ENCODE data around the gene ANTXR2.

The ANTXR2 gene

DNA sequence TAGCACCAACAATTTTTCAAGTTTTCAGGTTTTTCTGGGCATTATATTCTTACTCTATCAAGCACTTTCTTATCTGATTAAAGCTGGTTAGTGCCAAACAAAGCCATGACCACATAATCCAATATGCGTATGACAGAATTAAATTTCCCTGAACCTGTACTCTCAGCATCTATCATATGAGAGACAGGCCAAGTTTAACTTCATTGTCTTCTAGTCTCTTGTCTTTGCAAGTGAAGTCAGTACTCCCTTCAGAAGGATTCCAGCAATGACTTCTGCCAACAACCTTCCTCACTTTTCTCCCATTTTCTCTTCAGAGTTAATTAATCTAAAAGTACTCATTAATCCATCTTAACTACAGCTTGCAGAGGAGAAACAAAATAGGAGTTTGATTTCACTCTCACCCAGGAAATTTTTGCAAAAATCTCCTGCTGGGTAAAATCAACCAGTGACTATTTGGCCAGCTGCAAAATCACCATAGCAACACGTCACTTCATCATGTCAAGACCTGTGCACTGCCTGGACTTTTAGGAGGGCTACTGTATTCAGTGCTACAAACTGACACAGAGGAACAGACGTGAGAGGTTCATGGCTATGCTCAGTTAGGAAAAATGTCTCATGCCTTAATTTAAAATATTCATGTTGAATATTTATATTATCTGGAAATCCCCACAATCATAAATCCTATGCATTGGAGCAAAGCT, 208.4 kb downstream of the ANTXR2 start:
- Histone ChIP-seq H3K36me3 (replicated peaks) (no peaks in the 10 kb centered on the region), H3K4me3 (ENCODE audit: low read depth, low read length) (no peak overlapping the region), H3K27ac (no peak overlapping the region), H3K27me3 (replicated peaks) (no peaks in the 10 kb centered on the region)
- TF ChIP-seq, protein P1, sequence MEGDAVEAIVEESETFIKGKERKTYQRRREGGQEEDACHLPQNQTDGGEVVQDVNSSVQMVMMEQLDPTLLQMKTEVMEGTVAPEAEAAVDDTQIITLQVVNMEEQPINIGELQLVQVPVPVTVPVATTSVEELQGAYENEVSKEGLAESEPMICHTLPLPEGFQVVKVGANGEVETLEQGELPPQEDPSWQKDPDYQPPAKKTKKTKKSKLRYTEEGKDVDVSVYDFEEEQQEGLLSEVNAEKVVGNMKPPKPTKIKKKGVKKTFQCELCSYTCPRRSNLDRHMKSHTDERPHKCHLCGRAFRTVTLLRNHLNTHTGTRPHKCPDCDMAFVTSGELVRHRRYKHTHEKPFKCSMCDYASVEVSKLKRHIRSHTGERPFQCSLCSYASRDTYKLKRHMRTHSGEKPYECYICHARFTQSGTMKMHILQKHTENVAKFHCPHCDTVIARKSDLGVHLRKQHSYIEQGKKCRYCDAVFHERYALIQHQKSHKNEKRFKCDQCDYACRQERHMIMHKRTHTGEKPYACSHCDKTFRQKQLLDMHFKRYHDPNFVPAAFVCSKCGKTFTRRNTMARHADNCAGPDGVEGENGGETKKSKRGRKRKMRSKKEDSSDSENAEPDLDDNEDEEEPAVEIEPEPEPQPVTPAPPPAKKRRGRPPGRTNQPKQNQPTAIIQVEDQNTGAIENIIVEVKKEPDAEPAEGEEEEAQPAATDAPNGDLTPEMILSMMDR (IDR thresholded peaks at IDR 0.05; ENCODE audit: low read depth, low read length, missing control alignments), result no peak
- no peak for DNase-seq
- in situ Hi-C loops (cut with HindIII; ENCODE audit: low pct_ligation_motif_present, low sequenced_read_pairs), result no loop called here

DNA sequence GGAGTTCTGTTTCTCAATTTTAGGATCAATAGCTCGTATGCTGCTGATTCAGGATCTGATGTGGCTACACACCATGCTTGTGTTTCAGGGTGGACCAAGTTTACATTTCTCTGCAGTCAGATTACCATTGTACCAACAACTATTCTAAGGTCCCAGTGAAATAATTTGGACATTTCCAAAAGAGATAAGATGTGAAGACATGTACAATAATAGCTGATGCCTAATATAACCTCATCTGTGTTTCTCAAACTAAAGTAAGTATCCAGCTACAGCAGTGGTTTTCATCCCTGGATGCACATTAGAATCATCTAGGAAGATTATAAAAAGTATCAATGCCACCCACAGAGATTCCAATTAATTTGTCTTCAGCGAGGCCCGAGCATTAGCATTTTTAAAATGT, 209.7 kb downstream of the ANTXR2 start:
- no peak for DNase-seq
- Histone ChIP-seq H3K27ac (no peak overlapping the region), H3K27me3 (replicated peaks) (no peaks in the 10 kb centered on the region), H3K36me3 (replicated peaks) (no peaks in the 10 kb centered on the region), H3K4me3 (ENCODE audit: low read depth, low read length) (no peak overlapping the region)
- TF ChIP-seq, protein P1 (IDR thresholded peaks at IDR 0.05; ENCODE audit: low read depth, low read length, missing control alignments), result no peak
- in situ Hi-C loops (cut with HindIII; ENCODE audit: low pct_ligation_motif_present, low sequenced_read_pairs), result no loop called here

DNA sequence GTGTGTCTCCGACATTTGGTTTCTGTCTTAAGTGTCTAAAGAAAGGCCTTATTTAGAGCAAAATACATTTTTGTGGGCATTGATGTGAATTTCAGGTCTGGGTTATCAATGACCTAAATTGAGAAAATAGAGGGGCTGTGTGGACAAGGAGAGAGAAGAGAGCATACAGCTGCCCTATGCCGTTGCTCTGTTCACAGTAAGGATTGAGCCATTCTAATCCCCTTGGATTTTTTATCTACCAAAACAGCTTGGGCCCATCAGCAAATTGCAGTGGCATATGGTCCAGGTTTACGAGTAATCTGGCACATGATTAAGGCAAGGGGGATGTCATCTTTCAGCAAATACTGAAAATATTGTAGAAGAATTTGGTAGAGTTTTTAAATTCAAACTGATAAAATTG, 210.2 kb downstream of the ANTXR2 start:
- no peak for DNase-seq
- no peaks in the 10 kb centered on the region for H3K36me3 ChIP-seq (replicated peaks)
- no peaks in the 10 kb centered on the region for H3K27me3 ChIP-seq (replicated peaks)
- TF ChIP-seq, protein P1 (IDR thresholded peaks at IDR 0.05; ENCODE audit: low read depth, low read length, missing control alignments), result no peak
- no peak overlapping the region for H3K27ac ChIP-seq
- in situ Hi-C loops (cut with HindIII; ENCODE audit: low pct_ligation_motif_present, low sequenced_read_pairs), result no loop called here
- no peak overlapping the region for H3K4me3 ChIP-seq (ENCODE audit: low read depth, low read length)

DNA sequence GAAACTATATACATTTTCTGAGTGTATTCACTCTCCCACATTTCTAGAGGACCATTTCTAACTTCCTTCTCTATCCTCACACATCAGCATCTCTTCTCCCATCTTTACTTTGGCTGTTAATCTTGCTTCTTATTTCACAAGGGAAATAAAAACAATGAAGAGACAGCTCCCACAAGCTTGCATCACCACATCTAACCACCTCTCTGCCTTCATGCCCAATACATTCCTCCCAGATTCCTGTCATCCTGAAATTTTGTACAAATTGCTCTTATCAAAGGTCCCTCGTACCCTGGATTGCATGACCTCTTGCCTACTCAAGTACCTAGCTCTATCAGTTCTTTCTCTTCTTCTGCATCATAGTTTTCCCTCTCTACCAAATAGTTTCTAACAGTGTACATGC, 215.2 kb downstream of the ANTXR2 start:
- Histone ChIP-seq H3K36me3 (replicated peaks) (no peaks in the 10 kb centered on the region), H3K27me3 (replicated peaks) (no peaks in the 10 kb centered on the region), H3K4me3 (ENCODE audit: low read depth, low read length) (no peak overlapping the region), H3K27ac (no peak overlapping the region)
- TF ChIP-seq, protein P1 (IDR thresholded peaks at IDR 0.05; ENCODE audit: low read depth, low read length, missing control alignments), result no peak
- no peak for DNase-seq
- in situ Hi-C loops (cut with HindIII; ENCODE audit: low pct_ligation_motif_present, low sequenced_read_pairs), result no loop called here

DNA sequence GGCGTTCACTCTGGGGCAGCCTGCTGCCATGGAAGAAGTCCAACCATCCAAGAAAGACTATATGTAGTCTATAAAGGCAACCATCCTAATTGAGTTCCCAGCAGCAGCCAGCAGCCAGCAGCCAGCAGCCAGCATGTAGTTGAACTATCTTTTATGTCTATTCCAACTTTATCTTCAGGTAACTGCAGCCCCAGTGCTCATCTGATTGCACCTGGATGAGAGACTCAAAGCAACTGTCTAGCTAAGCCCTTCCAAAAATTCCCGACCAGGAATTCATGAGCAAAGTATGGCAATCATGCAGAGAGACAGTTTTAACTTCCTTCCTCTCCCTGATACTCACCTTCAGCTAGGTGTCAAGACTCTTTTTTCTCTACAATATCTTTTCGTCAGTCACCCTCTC, 216.8 kb downstream of the ANTXR2 start:
- Histone ChIP-seq H3K36me3 (replicated peaks) (no peaks in the 10 kb centered on the region), H3K27me3 (replicated peaks) (no peaks in the 10 kb centered on the region), H3K27ac (no peak overlapping the region), H3K4me3 (ENCODE audit: low read depth, low read length) (no peak overlapping the region)
- DNase-seq, result no peak
- in situ Hi-C loops (cut with HindIII; ENCODE audit: low pct_ligation_motif_present, low sequenced_read_pairs), result no loop called here
- TF ChIP-seq, protein P1 (IDR thresholded peaks at IDR 0.05; ENCODE audit: low read depth, low read length, missing control alignments), result no peak
